ENCODE results near the gene ZNF90.
"Not testable (repeated sequence)": the region's sequence is repeated elsewhere in the genome, so short reads cannot be mapped to it uniquely, and the experiment has no call there.

ZNF90 gene

DNA sequence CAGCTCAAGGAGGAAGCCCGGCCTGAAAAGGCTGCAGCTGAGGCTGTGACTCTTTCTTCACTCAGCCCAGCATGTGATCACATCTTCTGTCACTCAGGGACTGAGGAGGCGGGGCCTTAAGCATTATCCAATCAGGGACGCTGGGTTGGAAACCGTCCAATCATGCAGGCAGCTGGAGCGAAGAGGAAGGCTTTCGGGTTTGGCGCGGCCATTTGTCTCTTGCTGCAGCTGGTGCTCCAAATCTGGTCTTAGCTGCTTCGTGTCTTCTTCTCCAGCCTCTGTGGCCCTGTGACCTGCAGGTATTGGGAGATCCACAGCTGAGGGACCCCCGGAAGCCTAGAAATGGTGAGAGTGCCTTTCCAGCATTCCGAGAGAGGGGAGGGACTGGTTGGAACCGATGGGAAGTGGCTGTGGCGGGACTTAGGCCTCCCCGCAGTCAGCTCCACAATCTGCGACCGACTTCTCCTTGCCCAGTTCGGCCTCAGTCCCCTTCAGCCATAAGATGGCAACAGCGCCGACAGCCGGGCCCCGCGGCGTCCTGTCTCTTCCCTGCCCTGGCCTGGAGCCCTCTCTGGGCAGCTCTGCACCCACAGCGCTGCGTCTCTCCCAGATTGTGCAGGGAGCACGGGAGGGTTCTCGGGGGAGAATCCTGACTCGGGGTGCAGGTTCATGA is at the start of gene ZNF90:
Gene ZNF90, plus strand, starts transcription at position 210 of the 673 bp plus-strand sequence. Its CDS starts 133 bp downstream, at position 343.
- Histone ChIP-seq H3K9ac (peak within 1 kb of the TSS; percentile 71 to 90 (median 83)), H3K27me3 (no peaks in the 10 kb centered on the region), H3K4me3 (peak within 1 kb of the TSS; percentile 69 to 92 (median 78)), H4K20me1 (no peaks in the 10 kb centered on the region), H3K4me2 (peak within 1 kb of the TSS; percentile 82 to 95 (median 88)), H3K9me3 (replicated peaks in 1 of 11) (peaks cover 62 to 83% (median 74%) of the 10 kb centered on the region in 11 experiments), H3K36me3 (peaks cover 21 to 37% (median 35%) of the 10 kb centered on the region in 11 experiments), H3K27ac (peak within 1 kb of the TSS; percentile 55 to 88 (median 78); a peak in 21 of 22 replicates), H3K4me1 (peaks cover 9 to 16% (median 12%) of the 10 kb centered on the region in 10 experiments; a peak in 16 of 20 replicates)
- TF ChIP-seq Cebpa-rat (IDR thresholded peaks at IDR 0.05), result peak in 3 of 11 experiments; percentile 25 to 44 (median 39); a peak in 3 of 22 replicates

DNA sequence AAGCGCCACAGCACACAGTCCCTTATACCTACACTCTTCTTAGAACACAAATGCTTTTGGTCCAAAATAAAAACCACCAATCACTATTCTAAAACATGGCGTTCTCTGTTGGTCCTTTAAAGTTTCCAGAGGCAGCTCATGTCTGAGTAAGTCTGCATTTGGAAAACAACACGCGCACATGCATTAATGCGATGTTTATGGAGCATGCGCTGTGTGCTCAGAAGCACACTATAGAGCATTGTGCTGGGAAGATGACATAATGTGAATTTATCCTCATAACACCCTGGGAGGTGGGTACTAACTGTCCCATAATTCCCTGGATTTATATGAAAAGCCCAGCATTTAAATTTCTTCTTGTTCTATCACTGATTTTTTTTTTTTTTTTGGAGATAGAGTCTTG is 49.2 kb upstream of the ZNF90 start:
- peaks cover 0 to 14% (median 0%) of the 10 kb centered on the region in 11 experiments; a peak in 2 of 22 replicates for H4K20me1 ChIP-seq
- no peaks in the 10 kb centered on the region for H3K27me3 ChIP-seq
- peaks cover 29 to 72% (median 48%) of the 10 kb centered on the region in 11 experiments; a peak in 21 of 22 replicates for H3K9me3 ChIP-seq (replicated peaks in 1 of 11)
- no peak overlapping the region for H3K4me2 ChIP-seq
- no peak overlapping the region for H3K27ac ChIP-seq
- H3K4me1 ChIP-seq, result no peaks in the 10 kb centered on the region
- TF ChIP-seq Cebpa-rat (IDR thresholded peaks at IDR 0.05), result no peak
- H3K9ac ChIP-seq, result no peak overlapping the region
- peaks cover 64 to 100% (median 89%) of the 10 kb centered on the region in 11 experiments for H3K36me3 ChIP-seq
- H3K4me3 ChIP-seq, result no peak overlapping the region

DNA sequence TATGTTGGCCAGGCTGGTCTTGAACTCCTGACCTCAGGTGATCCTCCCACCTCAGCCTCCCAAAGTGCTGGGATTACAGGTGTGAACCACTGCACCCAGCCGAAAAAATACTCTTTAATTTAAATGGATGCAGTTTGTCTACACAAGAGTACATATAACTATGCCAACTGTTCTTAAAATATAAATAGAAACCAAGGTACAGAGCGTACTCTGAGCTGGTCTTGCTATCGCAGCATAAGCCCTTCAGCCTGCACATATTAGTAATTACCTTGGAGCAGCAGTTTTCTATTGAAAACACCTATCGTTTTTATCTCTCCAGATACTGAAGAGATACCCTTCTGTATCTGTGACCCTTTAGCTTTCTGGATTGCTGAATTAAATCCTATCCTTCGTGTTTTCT is 41.9 kb upstream of the ZNF90 start:
- H3K4me2 ChIP-seq, result no peak overlapping the region
- TF ChIP-seq Cebpa-rat (IDR thresholded peaks at IDR 0.05), result no peak
- peaks cover 9 to 19% (median 13%) of the 10 kb centered on the region in 10 experiments for H3K4me1 ChIP-seq
- peaks cover 0 to 26% (median 0%) of the 10 kb centered on the region in 11 experiments; a peak in 3 of 22 replicates for H4K20me1 ChIP-seq
- H3K9ac ChIP-seq, result no peak overlapping the region
- no peak overlapping the region for H3K4me3 ChIP-seq
- no peaks in the 10 kb centered on the region for H3K27me3 ChIP-seq
- peaks cover 31 to 67% (median 59%) of the 10 kb centered on the region in 11 experiments for H3K36me3 ChIP-seq
- peaks cover 23 to 71% (median 43%) of the 10 kb centered on the region in 11 experiments; a peak in 21 of 22 replicates for H3K9me3 ChIP-seq (replicated peaks in 1 of 11)
- H3K27ac ChIP-seq, result no peak overlapping the region

DNA sequence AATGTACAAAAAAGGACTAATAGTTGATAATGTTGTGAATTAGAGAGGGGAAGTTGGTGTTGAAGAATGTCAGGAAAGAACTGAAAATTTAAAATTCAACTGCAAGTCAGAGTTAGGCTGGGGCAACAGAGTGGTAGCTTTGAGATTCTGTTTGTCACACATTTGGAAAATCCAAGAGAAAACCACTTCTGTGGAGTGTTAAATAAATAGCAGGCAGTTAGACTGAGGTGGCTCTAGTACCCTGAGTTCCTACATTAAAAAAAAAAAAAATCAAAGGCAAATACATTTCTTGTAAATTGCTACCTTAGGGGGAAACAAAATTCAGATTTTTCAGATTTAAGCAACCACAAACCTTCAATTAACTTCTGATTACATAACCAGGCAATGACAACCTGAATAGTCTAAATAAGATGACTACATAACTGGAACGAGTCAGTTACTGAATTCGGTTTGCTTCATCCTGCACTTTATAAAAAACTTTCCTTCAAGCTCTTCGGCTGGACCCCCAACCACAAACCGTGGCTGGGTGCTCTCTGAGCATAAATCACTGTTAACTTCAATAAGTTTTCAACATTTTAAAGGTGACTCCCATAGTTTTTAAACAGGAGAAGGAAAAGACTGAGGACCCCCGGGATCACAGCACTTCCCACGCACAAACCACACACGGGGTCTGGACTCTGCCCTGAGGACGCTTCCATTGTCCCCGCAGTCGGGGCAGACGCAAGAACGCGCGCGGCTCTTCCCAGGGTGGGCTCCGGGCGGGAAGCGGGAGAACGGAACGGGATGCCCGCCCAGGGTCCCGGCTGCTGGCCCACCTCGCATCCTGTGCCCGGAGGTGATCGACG is 39.2 kb upstream of the ZNF90 start:
- no peaks in the 10 kb centered on the region for H3K27me3 ChIP-seq
- peaks cover 9 to 19% (median 13%) of the 10 kb centered on the region in 10 experiments for H3K4me1 ChIP-seq
- peaks cover 10 to 40% (median 33%) of the 10 kb centered on the region in 11 experiments; a peak in 21 of 22 replicates for H3K36me3 ChIP-seq
- H3K4me2 ChIP-seq, result peak overlapping the region; percentile 73 to 89 (median 82)
- peak overlapping the region; percentile 80 to 90 (median 87) for H3K9ac ChIP-seq
- H3K9me3 ChIP-seq (replicated peaks in 1 of 11), result peaks cover 18 to 61% (median 37%) of the 10 kb centered on the region in 11 experiments; a peak in 21 of 22 replicates
- TF ChIP-seq Cebpa-rat (IDR thresholded peaks at IDR 0.05), result no peak
- H4K20me1 ChIP-seq, result peaks cover 0 to 13% (median 0%) of the 10 kb centered on the region in 11 experiments; a peak in 3 of 22 replicates
- H3K4me3 ChIP-seq, result peak overlapping the region; percentile 73 to 87 (median 78)
- H3K27ac ChIP-seq, result peak overlapping the region; percentile 70 to 90 (median 86)

DNA sequence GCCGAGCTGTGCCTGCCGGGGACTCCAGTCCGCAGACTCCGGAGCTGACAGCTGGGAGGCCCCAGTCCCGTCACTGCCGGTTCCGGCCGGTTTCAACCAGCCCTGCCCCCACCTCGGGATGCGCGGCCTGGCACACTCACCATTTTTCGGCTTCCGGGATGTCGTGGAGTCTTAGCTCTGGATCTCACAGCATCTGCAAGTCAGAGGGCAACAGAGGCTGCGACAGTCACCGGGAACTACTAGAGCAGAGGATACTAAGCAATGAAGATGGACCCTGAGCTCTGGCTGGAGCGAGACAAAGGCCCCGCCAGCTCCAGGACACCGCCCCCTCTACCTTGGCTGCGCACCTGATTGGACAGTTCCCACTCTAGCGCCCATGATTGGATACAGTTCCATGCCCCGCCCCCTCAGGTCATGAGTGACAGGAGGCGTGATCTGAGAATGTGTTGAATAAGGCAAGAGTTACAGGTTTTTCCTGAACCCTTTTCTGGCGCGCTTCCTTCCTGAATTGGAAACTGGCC is 38.5 kb upstream of the ZNF90 start, which contains the start of gene ZNF682:
Gene ZNF682, minus strand, starts transcription at position 303 of the 521 bp plus-strand sequence. Its CDS starts 160 bp downstream, at position 143.
- H3K4me3 ChIP-seq, result peak within 1 kb of the TSS; percentile 73 to 87 (median 78)

DNA sequence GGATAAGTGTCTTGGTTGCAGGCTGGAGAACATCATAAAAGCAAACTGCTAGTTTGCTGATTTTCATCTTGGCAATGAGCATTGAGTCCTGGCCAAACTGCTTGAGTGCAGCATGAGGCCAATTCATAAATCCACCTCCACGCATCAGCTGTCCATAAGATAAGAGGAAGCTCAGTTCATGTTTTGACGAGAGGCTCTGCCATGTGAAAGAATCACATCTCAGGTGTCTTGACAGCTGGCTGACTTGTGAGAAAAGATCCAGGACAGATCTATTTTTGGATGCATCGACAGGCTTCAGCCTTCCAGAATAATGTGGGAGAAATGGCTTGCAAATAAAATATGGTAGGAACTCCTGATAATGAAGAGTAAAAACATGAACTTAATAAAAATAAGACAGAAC is 33.1 kb upstream of the ZNF90 start:
- Histone ChIP-seq H4K20me1 (no peaks in the 10 kb centered on the region), H3K27ac (no peak overlapping the region), H3K4me1 (peaks cover 0 to 8% (median 0%) of the 10 kb centered on the region in 10 experiments; a peak in 2 of 20 replicates), H3K36me3 (no peaks in the 10 kb centered on the region), H3K4me2 (no peak overlapping the region), H3K9ac (no peak overlapping the region), H3K27me3 (no peaks in the 10 kb centered on the region), H3K4me3 (no peak overlapping the region), H3K9me3 (replicated peaks in 1 of 11) (peaks cover 16 to 34% (median 23%) of the 10 kb centered on the region in 11 experiments; a peak in 20 of 22 replicates)
- TF ChIP-seq Cebpa-rat (IDR thresholded peaks at IDR 0.05), result no peak

More for the DNA sequence above, 38.5 kb upstream of the ZNF90 start, which contains the start of gene ZNF682:
- H3K27me3 ChIP-seq, result no peaks in the 10 kb centered on the region
- H3K4me2 ChIP-seq, result peak within 1 kb of the TSS; percentile 73 to 89 (median 82)
- peaks cover 18 to 57% (median 35%) of the 10 kb centered on the region in 11 experiments; a peak in 21 of 22 replicates for H3K9me3 ChIP-seq (replicated peaks in 1 of 11)
- TF ChIP-seq Cebpa-rat (IDR thresholded peaks at IDR 0.05), result no peak
- peaks cover 4 to 33% (median 26%) of the 10 kb centered on the region in 11 experiments; a peak in 21 of 22 replicates for H3K36me3 ChIP-seq
- peaks cover 9 to 19% (median 13%) of the 10 kb centered on the region in 10 experiments for H3K4me1 ChIP-seq
- H3K27ac ChIP-seq, result peak within 1 kb of the TSS; percentile 70 to 90 (median 86)
- H3K9ac ChIP-seq, result peak within 1 kb of the TSS; percentile 80 to 90 (median 87)
- peaks cover 0 to 13% (median 0%) of the 10 kb centered on the region in 11 experiments; a peak in 2 of 22 replicates for H4K20me1 ChIP-seq

DNA sequence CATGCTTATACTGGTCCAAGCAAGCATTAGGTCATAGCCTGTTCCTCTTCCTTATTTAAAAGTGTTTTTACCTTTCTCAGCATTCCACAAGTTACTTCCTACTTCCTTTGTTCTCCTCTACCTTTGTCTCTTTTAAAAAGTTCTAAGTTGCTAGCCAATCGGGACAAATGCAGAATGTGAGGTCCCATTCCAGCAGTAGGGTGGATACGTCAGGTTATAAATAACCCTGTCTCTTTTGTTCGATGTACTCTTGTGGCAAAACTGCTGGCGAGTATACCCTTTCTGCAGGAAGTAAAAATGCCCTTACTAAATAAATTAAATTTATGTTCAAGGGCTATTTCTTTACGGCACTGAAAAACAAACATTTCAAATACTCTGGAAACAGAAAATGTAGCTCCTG is 32.1 kb upstream of the ZNF90 start:
- H4K20me1 ChIP-seq, H3K9ac ChIP-seq, H3K4me3 ChIP-seq, H3K27ac ChIP-seq, H3K36me3 ChIP-seq, H3K4me1 ChIP-seq, H3K27me3 ChIP-seq: not testable (repeated sequence)
- H3K4me2 ChIP-seq, result peak overlapping the region in 1 of 11 experiments; percentile 18; a peak in 1 of 22 replicates
- peaks cover 8 to 24% (median 14%) of the 10 kb centered on the region in 11 experiments; a peak in 18 of 22 replicates for H3K9me3 ChIP-seq (replicated peaks in 1 of 11)
